Fibroblast of mammary gland (primary cell): ENCODE measurements around the gene B3GNT5.

Experiments used
- DNase-seq: peaks from one replicate; pipeline ENCODE4 v3.0.0-alpha.2; 2010; ENCODE audit warnings: low read depth
- H3K4me3 ChIP-seq: 2 replicates; pipeline ENCODE4 v1.5.1; 2011; ENCODE audit warnings: low read depth, mild to moderate bottlenecking, low read length, moderate library complexity; ENCODE audit not compliant: control insufficient read depth
- TF ChIP-seq, protein P1 (sequence below): conservative IDR thresholded peaks from 2 replicates; pipeline ENCODE4 v1.5.1; 2011; ENCODE audit warnings: low read depth, low read length, inconsistent platforms; ENCODE audit not compliant: control insufficient read depth, insufficient read depth

Gene B3GNT5

DNA sequence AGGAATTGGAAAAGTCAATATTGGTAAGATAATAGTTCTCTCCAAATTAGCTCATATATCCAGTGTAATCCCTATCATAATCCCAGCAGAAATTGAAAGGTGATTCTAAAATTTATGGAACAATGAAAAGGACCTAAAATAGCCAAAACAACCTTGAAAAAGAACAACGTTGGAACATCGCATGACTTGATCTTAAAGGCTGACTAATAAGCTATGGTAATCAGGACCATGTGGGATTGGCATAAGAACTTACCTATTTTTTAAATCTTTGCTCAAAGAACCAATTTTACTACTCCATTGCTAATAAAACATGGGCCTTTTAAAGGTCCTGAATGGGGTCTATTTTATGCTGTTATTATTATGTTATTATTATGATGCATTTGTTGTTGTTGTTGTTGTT lies 40.9 kb downstream of the B3GNT5 start:
- TF ChIP-seq, protein P1, sequence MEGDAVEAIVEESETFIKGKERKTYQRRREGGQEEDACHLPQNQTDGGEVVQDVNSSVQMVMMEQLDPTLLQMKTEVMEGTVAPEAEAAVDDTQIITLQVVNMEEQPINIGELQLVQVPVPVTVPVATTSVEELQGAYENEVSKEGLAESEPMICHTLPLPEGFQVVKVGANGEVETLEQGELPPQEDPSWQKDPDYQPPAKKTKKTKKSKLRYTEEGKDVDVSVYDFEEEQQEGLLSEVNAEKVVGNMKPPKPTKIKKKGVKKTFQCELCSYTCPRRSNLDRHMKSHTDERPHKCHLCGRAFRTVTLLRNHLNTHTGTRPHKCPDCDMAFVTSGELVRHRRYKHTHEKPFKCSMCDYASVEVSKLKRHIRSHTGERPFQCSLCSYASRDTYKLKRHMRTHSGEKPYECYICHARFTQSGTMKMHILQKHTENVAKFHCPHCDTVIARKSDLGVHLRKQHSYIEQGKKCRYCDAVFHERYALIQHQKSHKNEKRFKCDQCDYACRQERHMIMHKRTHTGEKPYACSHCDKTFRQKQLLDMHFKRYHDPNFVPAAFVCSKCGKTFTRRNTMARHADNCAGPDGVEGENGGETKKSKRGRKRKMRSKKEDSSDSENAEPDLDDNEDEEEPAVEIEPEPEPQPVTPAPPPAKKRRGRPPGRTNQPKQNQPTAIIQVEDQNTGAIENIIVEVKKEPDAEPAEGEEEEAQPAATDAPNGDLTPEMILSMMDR: no peak
- peak; percentile 85 for DNase-seq
- H3K4me3 ChIP-seq: no peak overlapping the region

DNA sequence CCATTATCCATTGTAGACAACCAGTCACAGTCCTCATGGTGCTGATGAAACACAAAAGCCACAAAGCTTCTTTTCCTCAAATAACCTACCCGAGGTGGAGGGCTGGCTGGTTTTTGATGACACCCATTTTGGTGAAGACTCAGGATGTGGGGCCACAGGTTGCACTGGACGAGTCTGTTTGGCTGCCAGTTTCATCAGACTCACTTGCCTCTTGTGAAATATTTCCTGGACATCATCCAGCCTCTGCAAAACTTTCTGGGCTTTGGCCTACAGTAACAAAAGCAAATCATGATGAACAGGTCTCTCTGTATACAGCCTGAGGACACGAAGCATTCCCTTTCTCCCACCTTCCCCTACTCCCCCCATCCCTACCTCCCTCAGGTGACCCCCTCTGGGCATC lies 42.2 kb downstream of the B3GNT5 start:
- TF ChIP-seq, protein P1: no peak
- peak; percentile 98 for DNase-seq
- H3K4me3 ChIP-seq: no peak overlapping the region

DNA sequence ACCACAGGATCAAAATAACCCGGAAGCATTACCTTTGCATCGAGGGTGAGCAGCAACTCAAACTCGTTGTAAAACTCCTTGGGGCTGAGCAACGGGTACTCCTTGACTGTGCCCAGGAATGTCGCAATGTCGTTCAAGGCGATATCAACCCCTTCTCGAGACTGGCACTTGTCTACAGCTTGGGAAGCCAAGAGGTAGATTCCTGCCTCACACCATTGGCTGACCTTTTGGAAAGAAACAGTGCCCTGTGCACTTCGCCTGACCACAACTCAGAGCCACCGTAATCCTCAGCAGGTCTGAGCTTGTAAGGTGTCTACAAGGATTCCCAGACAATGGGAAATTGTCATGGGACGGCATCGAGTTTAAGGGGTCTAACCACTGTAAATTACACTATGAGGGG lies 43.9 kb downstream of the B3GNT5 start:
- TF ChIP-seq, protein P1: no peak
- DNase-seq: no peak
- no peak overlapping the region for H3K4me3 ChIP-seq

DNA sequence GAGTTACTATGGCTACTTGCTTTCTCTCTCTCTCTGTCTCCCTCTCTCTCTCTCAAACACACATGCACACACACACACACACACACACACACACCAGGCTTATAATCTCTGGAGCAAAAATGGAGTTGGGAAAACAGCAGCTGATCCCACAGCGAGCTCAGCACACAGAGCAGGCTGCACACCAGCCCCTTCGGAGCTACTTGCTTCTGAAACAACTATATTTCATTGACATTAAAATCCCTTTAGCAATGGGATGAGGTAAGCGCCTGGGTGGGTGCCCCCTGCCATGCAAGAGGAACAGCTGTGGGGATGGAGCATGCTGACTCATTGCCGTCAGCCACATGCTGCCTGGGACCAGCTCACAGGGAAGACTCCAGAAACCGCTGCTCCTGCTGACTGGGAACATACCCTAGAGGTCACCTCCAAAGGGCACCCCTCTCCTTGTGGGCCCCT lies 45.7 kb downstream of the B3GNT5 start:
- TF ChIP-seq, protein P1: no peak

DNA sequence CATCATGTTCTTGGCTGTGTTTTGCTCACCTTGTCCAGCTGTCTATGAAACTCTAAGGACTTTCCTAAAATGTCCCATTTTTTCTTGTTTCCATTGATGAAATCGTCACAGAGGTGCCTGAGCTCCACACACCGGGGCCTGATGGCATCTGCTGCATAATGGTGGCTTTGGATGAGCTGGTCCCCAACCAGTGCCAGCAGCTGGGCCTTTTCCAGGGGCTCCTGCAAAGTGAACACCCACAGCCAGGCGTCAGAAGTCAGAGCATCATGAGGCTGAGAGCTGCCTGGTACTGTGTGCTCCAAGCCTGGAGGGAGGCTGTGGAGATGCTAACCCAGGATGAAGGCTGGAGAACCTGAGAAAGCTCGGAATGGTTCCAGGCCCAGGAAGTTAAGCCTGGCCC lies 46.9 kb downstream of the B3GNT5 start:
- TF ChIP-seq, protein P1: no peak
- no peak for DNase-seq
- H3K4me3 ChIP-seq: no peak overlapping the region

More for the DNA sequence above, 45.7 kb downstream of the B3GNT5 start:
- no peak overlapping the region for H3K4me3 ChIP-seq
- peak; percentile 97 for DNase-seq

DNA sequence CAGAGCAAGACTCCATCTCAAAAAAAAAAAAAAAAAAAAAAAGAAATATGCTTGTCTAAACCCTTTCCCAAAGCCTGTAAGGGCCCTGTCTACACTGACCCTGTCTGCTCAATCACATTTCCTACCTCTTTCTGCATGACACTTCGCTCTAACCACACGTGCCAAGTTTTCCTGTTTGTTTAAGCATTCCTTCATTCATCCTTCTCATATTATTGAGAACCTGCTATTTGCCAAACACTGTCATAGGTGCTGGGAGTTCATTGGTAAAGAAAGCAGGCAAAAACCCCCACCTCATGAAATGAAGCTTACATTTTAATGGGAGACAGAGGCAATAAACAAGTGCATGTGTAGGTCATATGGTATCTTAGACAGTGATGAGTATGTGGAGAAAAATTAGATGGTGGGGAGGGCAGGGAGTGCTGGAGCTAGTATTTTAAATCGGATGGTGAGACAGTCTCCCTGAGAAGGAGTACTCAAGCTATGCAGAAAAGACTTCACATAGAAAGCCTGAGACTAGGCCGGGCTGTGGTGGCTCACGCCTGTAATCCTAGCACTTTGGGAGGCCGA lies 48.0 kb downstream of the B3GNT5 start:
- TF ChIP-seq, protein P1: no peak
- DNase-seq: peak; percentile 51
- no peak overlapping the region for H3K4me3 ChIP-seq
